GM23338 (cell line): Measurements from ENCODE around the gene RIPOR3. TPM values are rescaled to one million over a fixed set of nuclear protein-coding genes. Genes with fewer than 3 reads are reported as not detected.

ENCODE experiments used
- ATAC-seq: fragments of 200-7000 bp; cut with Tn5 transposase; 3 replicates; pipeline ENCODE4 v1.9.1; 2020
- DNase-seq: peaks from one replicate; pipeline ENCODE4 v3.0.0-alpha.2; 2015; ENCODE audit warnings: low spot score
- H2AFZ ChIP-seq: fragments of 200-600 bp; sonication (generic); 2 replicates; pipeline ENCODE4 v1.8.0; 2016; ENCODE audit warnings: antibody characterized with exemption, mild to moderate bottlenecking, moderate library complexity
- H3F3A ChIP-seq: fragments of 200-600 bp; sonication (generic); replicated peaks from 2 replicates; pipeline ENCODE4 v1.8.0; 2017; ENCODE audit warnings: antibody characterized with exemption, mixed run types, low read depth
- H3K27ac ChIP-seq: fragments of 200-600 bp; sonication (generic); 2 replicates; pipeline ENCODE4 v1.6.1; 2016; ENCODE audit warnings: low read depth
- H3K27me3 ChIP-seq: fragments of 200-600 bp; sonication (generic); 2 replicates; pipeline ENCODE4 v1.8.0; 2016; ENCODE audit warnings: mild to moderate bottlenecking, mixed run types, moderate library complexity; ENCODE audit not compliant: insufficient read depth
- H3K36me3 ChIP-seq: fragments of 200-600 bp; sonication (generic); 2 replicates; pipeline ENCODE4 v1.8.0; 2016; ENCODE audit warnings: mild to moderate bottlenecking; ENCODE audit not compliant: insufficient read depth
- H3K4me1 ChIP-seq: fragments of 200-600 bp; sonication (generic); 2 replicates; pipeline ENCODE4 v1.8.0; 2016; ENCODE audit warnings: mild to moderate bottlenecking, moderate library complexity; ENCODE audit not compliant: insufficient read depth
- H3K4me2 ChIP-seq: fragments of 200-600 bp; sonication (generic); 2 replicates; pipeline ENCODE4 v1.7.1; 2017; ENCODE audit warnings: mixed run types
- H3K4me3 ChIP-seq: fragments of 200-600 bp; sonication (generic); 2 replicates; pipeline ENCODE4 v1.6.1; 2016; ENCODE audit warnings: mixed run types
- H3K79me2 ChIP-seq: fragments of 200-600 bp; sonication (generic); replicated peaks from 2 replicates; pipeline ENCODE4 v1.8.0; 2017; ENCODE audit warnings: mild to moderate bottlenecking; ENCODE audit not compliant: insufficient read depth
- H3K9me2 ChIP-seq: fragments of 200-600 bp; sonication (generic); 2 replicates; pipeline ENCODE4 v1.8.0; 2017; ENCODE audit not compliant: insufficient read depth
- H4K20me1 ChIP-seq: fragments of 200-600 bp; sonication (generic); replicated peaks from 2 replicates; pipeline ENCODE4 v1.8.0; 2017; ENCODE audit warnings: mild to moderate bottlenecking; ENCODE audit not compliant: insufficient read depth
- H3K27ac Mint-ChIP-seq: 2 replicates; pipeline ENCODE4 v1.8.0; 2020; ENCODE audit warnings: inconsistent platforms, mild to moderate bottlenecking, moderate library complexity, mixed read lengths
- H3K27me3 Mint-ChIP-seq: 3 replicates; pipeline ENCODE4 v1.8.0; 2022; ENCODE audit warnings: low read depth, mild to moderate bottlenecking, moderate library complexity, mixed read lengths, inconsistent platforms; ENCODE audit not compliant: insufficient read depth, poor library complexity
- H3K36me3 Mint-ChIP-seq: 3 replicates; pipeline ENCODE4 v1.8.0; 2021; ENCODE audit warnings: low read depth, mild to moderate bottlenecking, inconsistent platforms, moderate library complexity, mixed read lengths
- H3K4me1 Mint-ChIP-seq: 3 replicates; pipeline ENCODE4 v1.8.0; 2020; ENCODE audit warnings: mild to moderate bottlenecking, inconsistent platforms, mixed read lengths
- H3K4me3 Mint-ChIP-seq: 3 replicates; pipeline ENCODE4 v1.8.0; 2021; ENCODE audit warnings: moderate library complexity, mild to moderate bottlenecking, inconsistent platforms, mixed read lengths
- H3K9me3 Mint-ChIP-seq: 3 replicates; pipeline ENCODE4 v1.8.0; 2020; ENCODE audit warnings: moderate library complexity, mild to moderate bottlenecking, inconsistent platforms, mixed read lengths
- CREB1 ChIP-seq: fragments of 250-450 bp; sonication (Bioruptor Pico); IDR thresholded peaks from 2 replicates; pipeline ENCODE4 v1.5.0; 2020; ENCODE audit warnings: low read depth, mild to moderate bottlenecking, moderate library complexity
- EZH2phosphoT487 ChIP-seq: fragments of 200-600 bp; sonication (generic); IDR thresholded peaks from one replicate; pipeline ENCODE4 v1.8.1; 2018; ENCODE audit warnings: antibody characterized with exemption; ENCODE audit not compliant: unreplicated experiment
- JUNB ChIP-seq: IDR thresholded peaks from one replicate; pipeline ENCODE4 v1.6.1; 2016; ENCODE audit warnings: antibody characterized with exemption; ENCODE audit not compliant: unreplicated experiment
- NANOG ChIP-seq: IDR thresholded peaks from 2 replicates; pipeline ENCODE4 v1.6.1; 2016; ENCODE audit warnings: antibody characterized with exemption, borderline replicate concordance
- STAT1 ChIP-seq: IDR thresholded peaks from one replicate; pipeline ENCODE4 v1.6.1; 2016; ENCODE audit warnings: antibody characterized with exemption; ENCODE audit not compliant: unreplicated experiment
- ZNF114 ChIP-seq: fragments of 250-450 bp; sonication (Bioruptor Pico); IDR thresholded peaks from 2 replicates; pipeline ENCODE4 v1.5.0; 2020; ENCODE audit warnings: mild to moderate bottlenecking, moderate library complexity
- ZNF331 ChIP-seq: fragments of 250-450 bp; sonication (Bioruptor Pico); IDR thresholded peaks from 2 replicates; pipeline ENCODE4 v1.5.0; 2020; ENCODE audit warnings: low read depth, mild to moderate bottlenecking, moderate library complexity
- ZNF462 ChIP-seq: fragments of 250-450 bp; sonication (Bioruptor Pico); IDR thresholded peaks from 2 replicates; pipeline ENCODE4 v1.5.0; 2020; ENCODE audit warnings: mild to moderate bottlenecking, moderate library complexity
- polyA plus RNA-seq: library from polyadenylated mRNA; unstranded; fragments of >200 nt; fragmentation: Nextera tagmentation; extraction: Ambion mirVana; gene quantifications from 2 replicates; pipeline ENCODE4 v1.2.1, GENCODE V29; 2016
- total RNA-seq: library from RNA; depleted of rRNA; stranded (reverse); fragments of >200 nt; shearing (Covaris generic); gene quantifications from 2 replicates; pipeline ENCODE4 v1.2.3, GENCODE V29; 2014

The RIPOR3 gene
- total and polyA plus RNA-seq, 2 experiments from 2014 or later, result 4.9 to 6.3 TPM

DNA sequence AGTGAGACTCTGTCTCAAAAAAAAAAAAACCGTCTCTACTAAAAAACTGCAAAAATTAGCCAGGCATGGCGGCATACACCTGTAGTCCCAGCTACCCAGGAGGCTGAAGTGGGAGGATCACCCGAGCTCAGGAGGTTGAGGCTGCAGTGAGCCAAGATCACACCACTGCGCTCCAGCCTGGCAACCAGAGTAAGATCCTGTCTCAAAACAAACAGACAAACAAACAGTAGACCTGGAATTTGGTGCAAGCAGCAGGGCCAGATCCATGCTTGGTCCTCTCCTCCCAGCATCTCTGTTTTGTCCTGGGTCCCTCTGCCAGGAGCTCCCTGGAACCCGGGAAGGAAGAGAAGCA lies 11.6 kb downstream of the RIPOR3 start (continued):
- TF ChIP-seq ZNF462 (CRISPR knock-in tag) (no peak), STAT1 (no peak)

GRCh38 chr20:50678169-50678898 lies 13.0 kb downstream of the RIPOR3 start:
- Histone ChIP-seq H3K4me2 (no peak overlapping the region), H3F3A (no peaks in the 10 kb centered on the region), H3K79me2 (no peaks in the 10 kb centered on the region), H3K27ac (no peak overlapping the region), H3K4me3 (no peak overlapping the region), H3K36me3 (no peaks in the 10 kb centered on the region), H3K9me2 (no peaks in the 10 kb centered on the region), H3K4me1 (peaks cover 5% of the 10 kb centered on the region; the same call in 1 of the 2 replicates), H2AFZ (no peak overlapping the region), H3K27me3 (no peaks in the 10 kb centered on the region), H4K20me1 (no peaks in the 10 kb centered on the region)
- Mint-ChIP-seq H3K4me1 (peaks cover 13% of the 10 kb centered on the region; the same call in 2 of the 3 replicates), H3K27ac (no peak overlapping the region), H3K4me3 (no peak overlapping the region), H3K36me3 (no peaks in the 10 kb centered on the region), H3K9me3 (no peaks in the 10 kb centered on the region; the same call in 2 of the 3 replicates), H3K27me3 (peaks cover 11% of the 10 kb centered on the region)
- no peak for ATAC-seq
- no peak for DNase-seq
- TF ChIP-seq ZNF331 (CRISPR knock-in tag), result no peak
- TF ChIP-seq JUNB, result no peak
- no peak for TF ChIP-seq ZNF462 (CRISPR knock-in tag)
- no peak for TF ChIP-seq ZNF114
- no peak for TF ChIP-seq EZH2phosphoT487
- TF ChIP-seq CREB1 (CRISPR knock-in tag), result no peak
- no peak for TF ChIP-seq NANOG
- TF ChIP-seq STAT1, result no peak
